Stimulated activated CD4-positive, alpha-beta T cell treated with anti-CD3 and anti-CD28 coated beads, Interleukin-15, amount 100 ng/mL, for 24 hours (primary cell): ENCODE measurements around the gene RFWD3.

Experiments
- DNase-seq: peaks from one replicate; pipeline ENCODE4 v3.0.0-alpha.2; 2020

The RFWD3 gene

DNA sequence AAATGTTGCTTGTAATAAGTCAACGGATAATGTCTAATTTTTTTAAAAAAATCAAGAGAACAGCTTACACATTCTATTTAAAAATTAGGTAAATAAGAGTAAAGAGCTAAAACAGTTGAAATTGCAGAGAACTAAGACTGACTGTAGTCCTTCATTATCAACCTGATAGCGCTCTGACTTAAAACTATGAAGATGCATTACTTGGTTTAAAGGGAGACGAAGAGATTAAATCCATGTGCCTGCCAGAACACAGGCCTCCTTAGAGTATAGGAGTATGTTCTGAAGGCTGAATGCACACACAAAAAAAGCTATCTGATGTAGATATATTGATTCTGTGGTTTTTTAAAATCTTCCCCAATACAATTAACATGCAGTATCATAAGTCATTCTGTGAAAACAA is 88.2 kb downstream of the RFWD3 start:
- DNase-seq: no peak

DNA sequence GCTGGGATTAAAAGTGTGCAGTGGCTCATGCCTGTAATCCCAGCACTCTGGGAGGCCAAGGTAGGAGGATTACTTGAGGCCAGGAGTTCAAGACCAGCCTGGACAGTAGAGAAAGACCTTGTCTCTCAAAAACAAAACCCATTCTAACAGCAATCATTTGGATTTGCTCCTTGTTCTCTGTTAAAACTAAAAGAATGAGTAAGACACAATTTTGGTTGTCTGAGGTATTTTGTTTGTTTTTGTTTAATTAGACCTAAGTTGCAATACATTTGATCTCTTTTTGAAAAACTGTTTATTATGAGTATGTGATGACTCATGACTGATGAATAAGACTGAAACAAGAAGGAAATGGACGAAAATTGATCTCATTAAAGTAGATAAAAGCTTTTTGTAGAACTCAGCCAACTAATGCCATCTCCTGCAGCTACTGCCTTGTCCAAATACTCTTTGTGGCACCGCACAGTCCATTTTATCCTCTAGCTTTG is 88.8 kb downstream of the RFWD3 start:
- no peak for DNase-seq

DNA sequence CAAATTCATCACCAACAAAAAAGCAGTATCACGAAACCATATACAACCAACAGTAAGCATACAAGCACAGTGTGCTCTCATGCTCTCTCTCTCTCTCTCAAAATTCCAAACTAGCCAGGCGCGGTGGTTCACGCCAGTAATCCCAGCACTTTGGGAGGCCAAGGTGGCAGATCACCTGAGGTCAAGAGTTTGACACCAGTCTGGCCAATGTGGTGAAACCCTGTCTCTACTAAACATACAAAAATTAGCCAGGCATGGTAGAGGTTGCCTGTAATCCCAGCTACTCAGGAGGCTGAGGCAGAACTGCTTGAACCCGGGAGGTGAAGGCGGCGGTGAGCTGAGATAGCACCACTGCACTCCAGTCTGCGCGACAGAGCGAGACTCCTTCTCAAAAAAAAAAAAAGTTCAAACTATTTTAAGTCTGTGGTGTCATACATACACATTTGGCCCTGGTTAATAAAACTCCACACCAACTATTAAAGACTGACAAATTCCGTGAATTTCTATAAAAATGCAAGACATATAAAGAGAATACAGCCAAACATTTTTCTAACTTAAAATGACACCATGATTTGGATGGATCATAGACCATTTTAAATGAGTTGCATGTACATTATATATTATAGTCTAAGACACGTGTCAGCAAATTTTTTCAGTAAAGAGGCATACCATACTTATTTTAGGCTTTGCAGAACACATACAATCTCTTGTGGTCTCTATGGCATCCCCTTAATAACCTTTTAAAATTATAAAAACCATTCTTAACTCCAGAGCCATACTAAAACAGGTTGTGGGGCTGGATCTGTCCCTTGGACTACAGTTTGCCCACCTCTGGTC is 90.7 kb downstream of the RFWD3 start:
- DNase-seq: no peak

DNA sequence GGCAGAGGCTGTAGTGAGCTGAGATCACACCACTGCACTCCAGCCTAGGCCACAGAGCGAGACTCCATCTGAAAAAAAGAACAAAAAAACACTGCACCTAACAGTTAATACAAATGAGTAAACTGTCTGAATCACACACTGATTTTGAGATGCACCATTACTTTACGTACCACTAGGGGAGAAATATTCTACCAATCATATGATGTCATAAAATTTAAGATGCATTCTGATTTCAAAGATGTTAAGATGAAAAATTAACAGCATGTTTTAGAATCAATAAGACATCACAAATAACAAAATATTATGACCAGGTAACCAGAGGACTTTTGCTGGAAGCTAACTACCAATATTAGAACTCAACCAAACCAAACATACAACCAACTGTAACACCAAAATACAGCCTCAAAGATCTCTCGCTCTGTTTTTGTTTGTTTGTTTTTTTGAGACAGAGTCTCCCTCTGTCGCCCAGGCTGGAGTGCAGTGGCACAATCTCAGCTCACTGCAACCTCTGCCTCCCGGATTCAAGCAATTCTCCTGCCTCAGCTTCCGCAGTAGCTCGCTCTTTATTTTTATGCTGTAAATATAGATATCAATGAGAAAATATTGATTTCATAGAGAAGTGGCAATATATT is 91.4 kb downstream of the RFWD3 start:
- DNase-seq: no peak

DNA sequence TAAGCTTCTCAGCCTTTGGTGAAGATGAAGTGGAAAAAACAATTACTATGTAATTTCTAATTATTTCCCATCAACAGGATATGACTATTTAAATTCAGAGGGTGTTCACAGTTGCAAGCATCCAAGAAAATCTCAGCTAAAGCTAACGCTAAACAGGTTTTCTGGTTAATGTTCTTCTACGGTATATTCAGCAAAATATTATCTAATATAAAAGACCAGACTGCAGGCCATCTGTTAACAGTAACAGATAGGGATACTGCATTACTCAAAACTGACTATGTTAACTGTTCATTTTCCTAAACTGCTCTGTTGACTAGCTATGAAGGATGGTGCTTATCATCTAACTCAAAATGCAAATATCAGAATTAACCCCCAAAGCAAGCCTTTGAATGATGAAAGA is 92.5 kb downstream of the RFWD3 start:
- DNase-seq: no peak

DNA sequence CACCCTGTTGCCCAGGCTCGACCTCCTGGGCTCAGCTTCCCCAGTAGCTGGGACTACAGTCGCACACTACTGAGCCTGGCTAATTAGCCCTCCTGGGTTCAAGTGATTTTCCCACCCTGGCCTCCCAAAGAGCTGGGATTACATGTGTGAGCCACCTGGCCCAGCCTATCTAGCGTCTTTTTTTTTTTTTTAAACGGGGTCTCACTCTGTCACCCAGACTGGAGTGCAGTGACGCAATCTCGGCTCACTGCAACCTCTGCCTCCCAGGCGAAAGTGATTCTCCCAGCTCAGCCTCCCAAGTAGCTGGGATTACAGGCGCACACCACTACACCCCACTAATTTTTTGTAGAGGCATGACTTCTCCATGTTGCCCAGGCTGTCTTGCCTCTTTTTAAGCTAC is 93.1 kb downstream of the RFWD3 start:
- no peak for DNase-seq
